T-helper 2 cell treated with Interferon-gamma antibody and Interleukin-4, amounts not matched to agents 5 μg/mL and 100 μg/mL, for 36 hours (primary cell): ENCODE data around the gene EVX2.
A peak's percentile ranks its signal among the peaks of the same experiment; 100 is the strongest.

ENCODE experiments used
- DNase-seq: peaks from one replicate; pipeline ENCODE4 v3.0.0; 2021; ENCODE audit warnings: low spot score
- H3K27ac Mint-ChIP-seq: one replicate; pipeline ENCODE4 v1.8.0; 2021; ENCODE audit warnings: mild to moderate bottlenecking, mixed read lengths
- H3K27me3 Mint-ChIP-seq: one replicate; pipeline ENCODE4 v1.8.0; 2021; ENCODE audit warnings: low read depth, mixed read lengths
- H3K36me3 Mint-ChIP-seq: one replicate; pipeline ENCODE4 v1.8.0; 2021; ENCODE audit warnings: low read depth, mixed read lengths
- H3K4me1 Mint-ChIP-seq: one replicate; pipeline ENCODE4 v1.8.0; 2021; ENCODE audit warnings: low read depth, mixed read lengths
- H3K4me3 Mint-ChIP-seq: one replicate; pipeline ENCODE4 v1.8.0; 2022; ENCODE audit warnings: mild to moderate bottlenecking, moderate library complexity, mixed read lengths
- H3K9me3 Mint-ChIP-seq: one replicate; pipeline ENCODE4 v1.8.0; 2021; ENCODE audit warnings: mixed read lengths

Gene EVX2

DNA sequence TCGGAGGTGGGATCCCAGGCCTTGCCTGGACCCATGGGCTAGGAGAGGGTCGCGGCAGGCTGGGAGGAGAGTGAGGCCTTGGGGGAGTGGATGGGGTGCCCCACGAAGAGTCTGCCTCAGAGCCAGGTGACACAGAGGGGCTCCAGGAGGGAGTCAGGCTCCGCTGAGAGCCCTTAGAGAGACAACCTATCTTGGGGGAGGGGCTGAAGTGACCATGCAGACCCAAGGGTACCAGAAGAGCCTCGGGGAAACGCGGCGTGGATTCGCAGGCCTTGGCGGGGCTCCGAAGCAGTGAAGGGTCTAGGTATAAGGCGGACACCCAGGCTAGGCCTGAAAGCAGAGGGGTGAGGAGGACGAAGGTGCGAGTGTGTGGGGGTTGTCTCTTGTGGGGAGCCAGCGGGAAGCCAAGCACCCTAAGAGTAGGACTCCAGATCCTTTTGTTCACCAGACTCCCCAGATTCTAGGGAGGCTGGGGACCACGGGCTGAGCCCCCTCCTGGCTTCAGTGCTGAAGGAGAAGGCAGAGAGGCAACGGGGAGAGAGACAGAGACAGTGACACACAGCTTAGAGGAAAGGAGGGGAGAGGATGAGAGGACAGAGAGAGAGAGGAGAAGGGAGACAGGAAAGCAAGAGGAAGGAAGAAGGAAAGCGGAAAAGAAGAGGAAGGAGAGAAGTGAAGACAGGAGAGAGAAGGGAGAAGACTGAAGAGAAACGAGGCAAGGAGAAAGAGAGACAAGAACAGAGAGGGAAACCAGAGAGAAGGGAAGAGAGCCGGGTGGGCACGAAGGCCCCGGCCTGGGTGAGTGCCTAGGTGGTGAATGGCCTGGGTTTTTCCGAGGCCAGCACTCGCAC is 22.2 kb upstream of the EVX2 start:
- Mint-ChIP-seq H3K4me3 (peak overlapping the region; percentile 39), H3K27me3 (peaks cover 84% of the 10 kb centered on the region), H3K36me3 (peaks cover 3% of the 10 kb centered on the region), H3K4me1 (peaks cover 5% of the 10 kb centered on the region), H3K27ac (peak overlapping the region; percentile 90), H3K9me3 (peaks cover 4% of the 10 kb centered on the region)
- no peak for DNase-seq

- H3K36me3 Mint-ChIP-seq: peaks cover 3% of the 10 kb centered on the region
- peak overlapping the region; percentile 73 for H3K27ac Mint-ChIP-seq
- H3K9me3 Mint-ChIP-seq: peaks cover 4% of the 10 kb centered on the region
- peaks cover 85% of the 10 kb centered on the region for H3K27me3 Mint-ChIP-seq
- DNase-seq: no peak
- peaks cover 5% of the 10 kb centered on the region for H3K4me1 Mint-ChIP-seq
- no peak overlapping the region for H3K4me3 Mint-ChIP-seq
Observed at GRCh38 chr2:176105078-176105729, 21.4 kb upstream of the EVX2 start.

GRCh38 chr2:176104316-176105077 is 20.7 kb upstream of the EVX2 start:
- DNase-seq: no peak
- peak overlapping the region; percentile 73 for H3K27ac Mint-ChIP-seq
- H3K4me3 Mint-ChIP-seq: no peak overlapping the region
- H3K27me3 Mint-ChIP-seq: peaks cover 83% of the 10 kb centered on the region
- H3K9me3 Mint-ChIP-seq: peaks cover 3% of the 10 kb centered on the region
- H3K4me1 Mint-ChIP-seq: peaks cover 5% of the 10 kb centered on the region
- peaks cover 3% of the 10 kb centered on the region for H3K36me3 Mint-ChIP-seq

DNA sequence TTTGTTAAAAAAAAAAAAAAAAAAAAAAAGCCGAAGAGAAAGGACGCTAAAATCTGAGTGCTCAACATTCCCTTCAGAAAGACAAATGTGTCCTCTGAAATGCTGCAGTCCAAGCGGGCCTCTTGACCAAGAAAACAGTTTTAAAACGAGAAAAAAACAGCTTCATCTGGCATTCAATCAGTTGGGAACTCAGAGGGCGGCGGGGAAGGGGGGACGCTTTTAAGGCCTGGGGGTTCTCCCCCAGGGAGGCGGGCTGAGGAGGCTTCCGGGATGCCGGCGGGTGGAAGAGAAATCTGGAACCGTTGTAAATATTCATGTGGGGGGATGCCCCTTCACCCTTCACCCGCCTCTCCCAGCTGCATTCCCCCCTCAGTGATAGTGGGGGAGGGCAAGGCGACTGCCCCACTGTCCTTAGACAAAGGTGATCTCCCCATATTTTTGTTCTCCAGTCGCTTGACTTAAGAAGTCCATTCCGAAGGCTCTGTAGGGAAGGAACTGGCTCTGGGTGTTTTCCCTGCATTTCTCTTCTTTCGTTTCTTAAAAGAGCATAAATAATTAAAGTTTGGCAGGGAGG is 20.1 kb upstream of the EVX2 start:
- peaks cover 3% of the 10 kb centered on the region for H3K36me3 Mint-ChIP-seq
- H3K27ac Mint-ChIP-seq: no peak overlapping the region
- no peak for DNase-seq
- H3K9me3 Mint-ChIP-seq: no peaks in the 10 kb centered on the region
- H3K4me3 Mint-ChIP-seq: no peak overlapping the region
- H3K4me1 Mint-ChIP-seq: peaks cover 3% of the 10 kb centered on the region
- H3K27me3 Mint-ChIP-seq: peaks cover 83% of the 10 kb centered on the region

DNA sequence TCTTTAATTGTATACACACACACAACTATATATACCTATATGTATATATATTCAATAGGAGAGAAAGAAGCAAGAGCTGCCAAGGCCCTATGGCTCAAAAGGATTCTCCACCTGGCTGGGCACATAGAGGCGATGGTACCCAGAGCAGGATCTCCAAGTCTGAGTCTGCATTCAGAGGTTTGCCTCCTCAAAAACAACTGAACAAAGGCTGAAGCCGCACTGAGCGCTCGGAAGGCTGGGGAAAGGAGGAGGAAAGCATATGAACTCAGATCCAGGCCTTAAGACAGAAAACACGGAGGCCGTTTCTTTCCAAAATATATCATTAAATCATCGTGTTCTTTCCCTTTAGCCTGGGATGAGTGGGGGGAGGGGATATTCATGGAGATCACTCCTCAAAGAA is 19.4 kb upstream of the EVX2 start:
- Mint-ChIP-seq H3K4me1 (peaks cover 3% of the 10 kb centered on the region), H3K36me3 (peaks cover 3% of the 10 kb centered on the region), H3K4me3 (no peak overlapping the region), H3K27ac (no peak overlapping the region), H3K27me3 (peaks cover 84% of the 10 kb centered on the region), H3K9me3 (no peaks in the 10 kb centered on the region)
- no peak for DNase-seq

DNA sequence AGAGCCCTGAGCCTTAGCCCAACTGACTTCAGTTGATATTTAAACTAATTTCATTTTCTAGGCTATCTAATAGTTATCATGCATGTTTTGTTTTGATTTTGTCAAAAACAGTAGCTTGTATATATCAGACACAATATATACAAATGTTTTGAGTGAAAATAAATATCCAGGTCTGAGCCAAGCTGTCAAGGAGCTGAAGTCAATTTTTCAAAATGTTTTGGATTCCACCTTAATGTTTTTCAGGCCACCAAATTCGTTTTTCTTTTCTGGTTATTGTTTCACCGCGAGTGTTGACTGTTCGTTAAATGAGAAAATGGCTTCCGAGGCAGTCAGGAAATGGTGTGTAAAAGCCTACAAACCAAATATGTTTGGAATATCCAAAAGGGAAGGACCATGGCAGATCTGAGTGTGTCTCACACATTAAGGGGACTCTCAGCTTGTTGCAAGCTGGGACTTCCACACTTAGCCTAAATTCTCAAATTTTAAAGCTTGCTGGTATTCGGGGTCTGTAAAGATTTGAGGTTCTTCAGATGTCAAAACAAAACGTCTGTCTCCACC is 18.6 kb upstream of the EVX2 start:
- DNase-seq: no peak
- Mint-ChIP-seq H3K4me1 (peaks cover 7% of the 10 kb centered on the region), H3K9me3 (no peaks in the 10 kb centered on the region), H3K36me3 (peaks cover 3% of the 10 kb centered on the region), H3K27ac (no peak overlapping the region), H3K4me3 (no peak overlapping the region), H3K27me3 (peaks cover 93% of the 10 kb centered on the region)

DNA sequence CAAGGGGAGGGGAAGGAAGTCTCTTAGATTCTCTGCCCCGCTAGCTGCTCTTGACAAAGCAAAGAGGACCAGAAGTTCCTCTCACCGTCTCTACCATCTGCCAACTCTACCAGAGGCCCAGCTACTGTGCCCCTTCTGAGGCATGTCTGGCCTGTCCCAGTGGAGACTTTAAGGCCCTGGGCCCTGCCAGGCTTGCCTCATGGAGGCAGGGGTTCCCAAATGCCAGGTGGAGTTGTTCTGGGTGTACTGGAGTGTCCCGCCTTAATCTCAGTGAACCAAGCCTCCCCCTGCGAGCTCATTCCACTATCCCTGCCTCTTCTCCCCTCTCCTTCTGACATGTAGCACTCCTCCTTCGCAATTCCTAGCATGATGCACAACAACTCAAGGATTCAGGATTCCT is 18.1 kb upstream of the EVX2 start:
- DNase-seq: no peak
- Mint-ChIP-seq H3K4me3 (no peak overlapping the region), H3K27me3 (peaks cover 95% of the 10 kb centered on the region), H3K4me1 (peaks cover 7% of the 10 kb centered on the region), H3K36me3 (peaks cover 3% of the 10 kb centered on the region), H3K9me3 (no peaks in the 10 kb centered on the region), H3K27ac (no peak overlapping the region)

GRCh38 chr2:176101216-176101830 is 17.6 kb upstream of the EVX2 start:
- DNase-seq: no peak
- H3K27me3 Mint-ChIP-seq: peaks cover 98% of the 10 kb centered on the region
- H3K9me3 Mint-ChIP-seq: no peaks in the 10 kb centered on the region
- H3K27ac Mint-ChIP-seq: no peak overlapping the region
- H3K4me3 Mint-ChIP-seq: no peak overlapping the region
- H3K4me1 Mint-ChIP-seq: peaks cover 10% of the 10 kb centered on the region
- H3K36me3 Mint-ChIP-seq: peaks cover 2% of the 10 kb centered on the region

DNA sequence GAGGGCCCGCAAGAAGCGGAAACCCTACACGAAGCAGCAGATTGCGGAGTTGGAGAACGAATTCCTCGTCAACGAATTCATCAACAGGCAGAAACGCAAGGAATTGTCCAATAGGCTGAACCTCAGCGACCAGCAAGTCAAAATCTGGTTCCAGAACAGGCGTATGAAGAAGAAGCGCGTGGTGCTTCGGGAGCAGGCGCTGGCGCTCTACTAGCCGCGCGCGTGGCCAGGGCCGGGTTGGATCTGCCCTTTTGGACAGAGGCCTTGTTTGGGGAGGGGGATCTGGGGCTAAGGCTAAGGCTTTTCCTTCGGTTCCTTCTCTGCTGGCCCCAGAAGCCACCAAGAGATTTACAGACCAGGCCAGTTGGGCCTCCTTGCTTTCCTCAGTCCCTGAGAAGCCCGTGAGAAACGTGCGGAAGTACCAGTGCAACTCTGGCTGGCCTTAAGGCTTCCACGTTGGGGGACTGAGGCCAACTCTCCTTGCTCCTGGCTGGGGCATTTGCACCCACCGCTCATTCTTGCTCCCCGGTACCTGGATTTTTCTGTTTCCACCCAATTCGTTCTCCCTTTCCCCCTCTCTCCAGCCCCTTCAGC is 16.9 kb upstream of the EVX2 start:
- H3K27me3 Mint-ChIP-seq: peaks cover 97% of the 10 kb centered on the region
- no peak overlapping the region for H3K27ac Mint-ChIP-seq
- peaks cover 8% of the 10 kb centered on the region for H3K4me1 Mint-ChIP-seq
- H3K36me3 Mint-ChIP-seq: no peaks in the 10 kb centered on the region
- no peak overlapping the region for H3K4me3 Mint-ChIP-seq
- DNase-seq: no peak
- H3K9me3 Mint-ChIP-seq: no peaks in the 10 kb centered on the region

- Mint-ChIP-seq H3K4me1 (peaks cover 8% of the 10 kb centered on the region), H3K4me3 (no peak within 1 kb of the TSS), H3K27ac (no peak within 1 kb of the TSS), H3K27me3 (peaks cover 97% of the 10 kb centered on the region), H3K36me3 (no peaks in the 10 kb centered on the region), H3K9me3 (no peaks in the 10 kb centered on the region)
- no peak for DNase-seq
Observed at GRCh38 chr2:176099728-176100546, 16.2 kb upstream of the EVX2 start, which contains the start of gene HOXD12. HOXD12 (plus strand) TSS chr2:176099795; CDS start chr2:176099802, 7 bp downstream.

- Mint-ChIP-seq H3K27ac (no peak overlapping the region), H3K36me3 (no peaks in the 10 kb centered on the region), H3K9me3 (no peaks in the 10 kb centered on the region), H3K4me3 (no peak overlapping the region), H3K4me1 (peaks cover 8% of the 10 kb centered on the region), H3K27me3 (peaks cover 97% of the 10 kb centered on the region)
- no peak for DNase-seq
Observed at GRCh38 chr2:176099159-176099727, 15.5 kb upstream of the EVX2 start.
